Stomach (tissue), 9 donors: Measurements from ENCODE around the gene MYDGF. TPM values are rescaled to one million over a fixed set of nuclear protein-coding genes. Genes with fewer than 3 reads are reported as not detected.

Source experiments
- DNase-seq, 2 donors: peaks; one replicate each; pipeline versions ENCODE4 v3.0.0 to v3.0.0-alpha.2; 2013 to 2019
- H3K27ac ChIP-seq, 5 donors: fragments of 200-600 bp in 4 of 5; sonication (generic) in 4 of 5; one replicate each; pipeline ENCODE4 v1.5.1; 2013 to 2019; ENCODE audit warnings: mild to moderate bottlenecking in 1 of 5, moderate library complexity in 1 of 5
- H3K27me3 ChIP-seq, 3 donors: fragments of 200-600 bp; sonication (generic); one replicate each; pipeline ENCODE4 v1.5.1; 2017 to 2019; ENCODE audit warnings: mixed run types in 1 of 3
- H3K36me3 ChIP-seq, 4 donors: fragments of 200-600 bp; sonication (generic); 1 replicate in 3 of 4; 2 replicates in 1 of 4; pipeline ENCODE4 v1.5.1; 2016 to 2019
- H3K4me1 ChIP-seq, 4 donors: fragments of 200-600 bp; sonication (generic); one replicate each; pipeline ENCODE4 v1.5.1; 2016 to 2019
- H3K4me3 ChIP-seq, 4 donors: fragments of 200-600 bp; sonication (generic) in 3 of 4; one replicate each; pipeline ENCODE4 v1.5.1; 2016 to 2019; ENCODE audit warnings: mild to moderate bottlenecking in 1 of 4
- H3K9me3 ChIP-seq, 4 donors: fragments of 200-600 bp; sonication (generic); one replicate each; pipeline ENCODE4 v1.5.1; 2016 to 2019
- CTCF ChIP-seq, 7 experiments: fragments of 450-650 bp in 4 of 7; fragments of 200-600 bp in 3 of 7; sonication (generic) in 3 of 7; IDR thresholded peaks; one replicate each; pipeline ENCODE4 v1.5.1; 2016 to 2019; ENCODE audit warnings: antibody characterized with exemption in 7 of 7, control low read depth in 2 of 7, mild to moderate bottlenecking in 1 of 7
- EP300 ChIP-seq: sonication (generic); formaldehyde crosslinking; IDR thresholded peaks from one replicate; pipeline ENCODE4 v1.6.1; 2017; ENCODE audit warnings: antibody characterized with exemption
- POLR2A ChIP-seq, 4 donors: fragments of 450-650 bp; IDR thresholded peaks; one replicate each; pipeline ENCODE4 v1.6.1; 2016; ENCODE audit warnings: antibody characterized with exemption in 4 of 4, control low read depth in 2 of 4, mild to moderate bottlenecking in 1 of 4, moderate library complexity in 1 of 4
- POLR2AphosphoS5 ChIP-seq, 3 donors: sonication (generic); formaldehyde crosslinking; IDR thresholded peaks; one replicate each; pipeline ENCODE4 v1.6.1; 2016; ENCODE audit warnings: antibody characterized with exemption in 3 of 3
- WGBS, 5 donors: extraction: QIAGEN DNeasy Blood & Tissue Kit in 3 of 5; methylation state at CpG; one replicate each; pipeline versions ENCODE4 v1.1.5 to v1.1.7; 2013 to 2018; 5-methylcytosine and 5-hydroxymethylcytosine counted together
- intact Hi-C: fragments of 100-400 bp; cut with DNase I; formaldehyde crosslinking; loops from one replicate; pipeline ENCODE4 v1.15.1; 2023; ENCODE audit warnings: low total_unique reads
- polyA plus RNA-seq, 3 donors: library from polyadenylated mRNA; stranded (reverse); fragments of 200-250 nt; gene quantifications; one replicate each; pipeline ENCODE4 v1.2.3, GENCODE V29; 2013
- total RNA-seq, 5 donors: library from RNA; depleted of rRNA; stranded (reverse); fragments of >200 nt; gene quantifications; one replicate each; pipeline versions ENCODE4 v1.1.0 to v1.2.3, GENCODE V29; 2014 to 2016
- donor health status: healthy with polysubstance abuse.
- donor health status: Bipolar disorder and iron deficiency.
- donor health status: healthy.

MYDGF gene
- total and polyA plus RNA-seq, 8 donors = 41.4 to 86.6 (median 72.3) TPM

DNA sequence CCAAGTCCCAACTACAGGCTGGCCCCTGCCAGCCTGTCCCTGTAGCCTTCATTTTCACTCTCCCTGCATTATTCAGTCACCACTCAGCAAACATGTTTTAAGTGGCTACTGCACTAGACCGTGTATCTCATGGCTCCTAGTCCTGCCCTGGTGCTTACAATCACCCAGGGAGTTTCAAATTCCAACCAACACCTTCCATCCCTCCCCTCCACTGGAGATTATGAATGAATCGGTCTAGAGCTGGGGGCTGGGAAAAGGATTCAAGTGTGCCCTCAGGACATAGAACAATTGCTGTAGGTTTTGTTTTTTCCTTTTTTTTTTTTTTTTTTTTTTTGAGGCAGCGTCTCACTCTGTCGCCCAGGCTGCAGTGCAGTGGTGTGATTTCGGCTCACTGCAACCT, 45.8 kb downstream of the MYDGF start:
- no peak for DNase-seq
- TF ChIP-seq POLR2A (IDR thresholded peaks at IDR 0.05) = no peak
- TF ChIP-seq POLR2AphosphoS5 (IDR thresholded peaks at IDR 0.05) = no peak
- no peak for TF ChIP-seq CTCF (IDR thresholded peaks at IDR 0.05)
- TF ChIP-seq EP300 = no peak
- Histone ChIP-seq H3K4me1 (no peaks in the 10 kb centered on the region), H3K27me3 (peaks cover 0 to 53% (median 15%) of the 10 kb centered on the region in 3 donors), H3K27ac (no peak overlapping the region), H3K36me3 (no peaks in the 10 kb centered on the region), H3K4me3 (no peak overlapping the region), H3K9me3 (no peaks in the 10 kb centered on the region)
- WGBS, 5 donors = 47 to 69% (median 57%) methylated on average over 4 to 5 of the region's 5 CpGs
- intact Hi-C loops = loop anchor here (10.0 kb wide), 1 partner anchor 50 kb away; no protein-coding TSS in a partner anchor

GRCh38 chr19:4622695-4623421, 47.3 kb downstream of the MYDGF start:
- no peaks in the 10 kb centered on the region for H3K4me1 ChIP-seq
- DNase-seq = no peak
- H3K9me3 ChIP-seq = no peaks in the 10 kb centered on the region
- H3K27ac ChIP-seq = no peak overlapping the region
- no peak overlapping the region for H3K4me3 ChIP-seq
- H3K27me3 ChIP-seq = peaks cover 0 to 58% (median 15%) of the 10 kb centered on the region in 3 donors
- no peak for TF ChIP-seq POLR2AphosphoS5 (IDR thresholded peaks at IDR 0.05)
- no peak for TF ChIP-seq EP300
- TF ChIP-seq POLR2A (IDR thresholded peaks at IDR 0.05) = no peak
- no peak for TF ChIP-seq CTCF (IDR thresholded peaks at IDR 0.05)
- 31 to 43% (median 41%) methylated on average over 12 of the region's 12 CpGs for WGBS, 5 donors
- no peaks in the 10 kb centered on the region for H3K36me3 ChIP-seq
- intact Hi-C loops = loop anchor here (10.0 kb wide), 1 partner anchor 48 kb away; no protein-coding TSS in a partner anchor

GRCh38 chr19:4620675-4621074, 49.5 kb downstream of the MYDGF start:
- 48 to 70% (median 51%) methylated on average over 2 of the region's 2 CpGs for WGBS, 5 donors
- no peak for DNase-seq
- Histone ChIP-seq H3K27me3 (peaks cover 0 to 59% (median 15%) of the 10 kb centered on the region in 3 donors), H3K9me3 (no peaks in the 10 kb centered on the region), H3K36me3 (no peaks in the 10 kb centered on the region), H3K4me1 (no peaks in the 10 kb centered on the region), H3K27ac (no peak overlapping the region), H3K4me3 (no peak overlapping the region)
- TF ChIP-seq CTCF (IDR thresholded peaks at IDR 0.05) (no peak), POLR2A (IDR thresholded peaks at IDR 0.05) (no peak), EP300 (no peak), POLR2AphosphoS5 (IDR thresholded peaks at IDR 0.05) (no peak)
- intact Hi-C loops = loop anchor here (10.0 kb wide), 1 partner anchor 46 kb away; no protein-coding TSS in a partner anchor

GRCh38 chr19:4619668-4620294, 50.4 kb downstream of the MYDGF start:
- Histone ChIP-seq H3K27me3 (peaks cover 0 to 56% (median 15%) of the 10 kb centered on the region in 3 donors), H3K27ac (no peak overlapping the region), H3K9me3 (no peaks in the 10 kb centered on the region), H3K4me1 (no peaks in the 10 kb centered on the region), H3K36me3 (no peaks in the 10 kb centered on the region), H3K4me3 (no peak overlapping the region)
- no peak for TF ChIP-seq EP300
- TF ChIP-seq POLR2A (IDR thresholded peaks at IDR 0.05) = no peak
- no peak for TF ChIP-seq CTCF (IDR thresholded peaks at IDR 0.05)
- no peak for TF ChIP-seq POLR2AphosphoS5 (IDR thresholded peaks at IDR 0.05)
- 75 to 78% (median 75%) methylated on average over 17 of the region's 17 CpGs for WGBS, 5 donors
- intact Hi-C loops = loop anchor here (10.0 kb wide), 1 partner anchor 45 kb away; no protein-coding TSS in a partner anchor
- DNase-seq = no peak
